BLaER1 treated with 17β-estradiol and CSF1 and Interleukin-3, amounts not matched to agents 10 nM and 100 nM (cell line): ENCODE results near the gene PTPN2.
"Not testable (repeated sequence)": the region's sequence is repeated elsewhere in the genome, so short reads cannot be mapped to it uniquely, and the experiment has no call there.

Source experiments
- H3K27ac ChIP-seq, 11 experiments: shearing (Covaris generic); formaldehyde crosslinking; 2 replicates each; pipeline ENCODE4 v1.8.1; 2022
- H3K27me3 ChIP-seq, 11 experiments: shearing (Covaris generic); formaldehyde crosslinking; 2 replicates each; pipeline ENCODE4 v1.8.1; 2022
- H3K36me3 ChIP-seq, 11 experiments: shearing (Covaris generic); formaldehyde crosslinking; 2 replicates each; pipeline ENCODE4 v1.8.1; 2022
- H3K4me1 ChIP-seq, 10 experiments: shearing (Covaris generic); formaldehyde crosslinking; 2 replicates each; pipeline ENCODE4 v1.8.1; 2022
- H3K4me2 ChIP-seq, 11 experiments: shearing (Covaris generic); formaldehyde crosslinking; 2 replicates each; pipeline ENCODE4 v1.8.1; 2022
- H3K4me3 ChIP-seq, 10 experiments: shearing (Covaris generic); formaldehyde crosslinking; 2 replicates each; pipeline ENCODE4 v1.8.1; 2022
- H3K9ac ChIP-seq, 11 experiments: shearing (Covaris generic); formaldehyde crosslinking; 2 replicates each; pipeline ENCODE4 v1.8.1; 2022
- H3K9me3 ChIP-seq, 11 experiments: shearing (Covaris generic); formaldehyde crosslinking; replicated peaks in 1 of 11; 2 replicates each; pipeline ENCODE4 v1.8.1; 2022
- H4K20me1 ChIP-seq, 11 experiments: shearing (Covaris generic); formaldehyde crosslinking; 2 replicates each; pipeline ENCODE4 v1.8.1; 2022
- Cebpa-rat ChIP-seq, 11 experiments: shearing (Covaris generic); IDR thresholded peaks; 2 replicates each; pipeline ENCODE4 v1.8.1; 2022

PTPN2 gene

DNA sequence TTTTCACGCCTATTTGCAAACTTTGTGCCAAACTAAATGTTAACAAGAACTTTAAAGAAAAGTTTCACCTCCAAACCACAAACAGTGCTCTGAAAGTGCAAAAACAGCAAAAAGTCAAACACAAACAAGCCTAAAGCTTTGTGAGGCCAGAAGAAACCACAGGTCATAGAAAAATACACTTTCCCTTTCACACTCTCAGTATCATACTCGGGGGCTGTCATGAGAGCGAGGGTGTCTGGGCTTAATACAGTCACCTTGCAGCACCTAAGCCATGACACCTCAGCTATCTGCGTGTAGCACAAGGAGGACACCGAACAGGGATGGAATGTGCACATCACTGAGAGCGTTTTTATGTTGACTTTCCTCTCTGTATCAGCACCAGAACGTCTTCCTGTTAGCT, 37.1 kb upstream of the PTPN2 start:
- Histone ChIP-seq H4K20me1 (no peaks in the 10 kb centered on the region), H3K27me3 (no peaks in the 10 kb centered on the region), H3K4me1 (0 out of 20 replicates have a peak, but pooled peaks cover 0 to 6% (median 0%) of the 10 kb centered on the region in 10 experiments), H3K9me3 (no peaks in the 10 kb centered on the region), H3K9ac (no peak overlapping the region), H3K27ac (no peak overlapping the region), H3K4me2 (no peak overlapping the region; a peak in 1 of 22 replicates), H3K36me3 (no peaks in the 10 kb centered on the region), H3K4me3 (no peak overlapping the region)
- TF ChIP-seq Cebpa-rat (IDR thresholded peaks at IDR 0.05), result no peak

DNA sequence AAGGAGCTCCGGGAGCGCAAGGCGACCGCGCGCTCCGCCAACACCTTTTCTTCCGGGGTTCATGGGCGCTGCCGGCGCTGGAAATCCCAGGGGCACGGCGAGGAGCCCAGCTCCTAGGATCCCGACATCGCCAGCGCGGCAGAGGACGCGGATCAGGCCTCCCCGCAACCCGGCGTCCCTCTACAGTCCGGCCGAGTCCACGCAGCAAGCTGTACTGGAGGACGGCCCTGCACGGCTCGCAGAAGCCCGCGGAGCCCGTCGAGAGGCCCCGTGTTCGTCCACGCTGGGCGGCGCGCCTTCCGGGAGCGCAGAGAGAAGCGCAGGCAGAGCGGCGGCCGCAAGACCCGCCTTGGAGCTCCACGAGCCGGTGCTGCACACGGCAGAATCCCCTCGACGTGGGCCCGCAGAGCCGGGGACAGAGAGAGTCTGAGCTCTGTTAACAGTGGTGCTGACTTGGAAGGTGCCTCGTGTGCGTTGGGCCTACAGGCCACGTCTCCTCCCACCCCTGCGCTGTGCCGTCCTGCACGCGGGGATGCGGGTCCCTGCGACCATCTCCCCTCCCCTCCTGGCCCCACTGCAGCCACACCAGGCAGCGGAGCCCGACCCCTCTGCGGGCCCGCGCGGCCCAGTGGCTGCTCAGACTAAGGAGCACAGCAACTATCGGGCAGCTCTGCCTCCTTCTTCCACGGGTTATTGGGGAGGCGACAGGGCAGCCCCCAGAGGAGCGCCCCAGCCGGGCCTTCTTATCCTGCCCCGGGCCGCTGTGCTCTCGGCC, 28.1 kb upstream of the PTPN2 start:
- no peak overlapping the region for H3K9ac ChIP-seq
- H3K27me3 ChIP-seq, result peaks cover 0 to 9% (median 3%) of the 10 kb centered on the region in 11 experiments; a peak in 3 of 22 replicates
- H3K4me1 ChIP-seq, result peaks cover 0 to 10% (median 8%) of the 10 kb centered on the region in 10 experiments; a peak in 13 of 20 replicates
- peaks cover 0 to 10% (median 0%) of the 10 kb centered on the region in 11 experiments; a peak in 3 of 22 replicates for H3K36me3 ChIP-seq
- 0 out of 22 replicates have a peak overlapping the region, but pooled peaks of 2 of the 11 experiments have one; percentile 67 to 80 for H3K4me2 ChIP-seq
- TF ChIP-seq Cebpa-rat (IDR thresholded peaks at IDR 0.05), result no peak
- peaks cover 28 to 37% (median 35%) of the 10 kb centered on the region in 11 experiments for H3K9me3 ChIP-seq
- H3K4me3 ChIP-seq, result peak overlapping the region in 3 of 10 experiments; percentile 38 to 61 (median 50); a peak in 1 of 20 replicates
- no peak overlapping the region for H3K27ac ChIP-seq
- H4K20me1 ChIP-seq, result no peaks in the 10 kb centered on the region

DNA sequence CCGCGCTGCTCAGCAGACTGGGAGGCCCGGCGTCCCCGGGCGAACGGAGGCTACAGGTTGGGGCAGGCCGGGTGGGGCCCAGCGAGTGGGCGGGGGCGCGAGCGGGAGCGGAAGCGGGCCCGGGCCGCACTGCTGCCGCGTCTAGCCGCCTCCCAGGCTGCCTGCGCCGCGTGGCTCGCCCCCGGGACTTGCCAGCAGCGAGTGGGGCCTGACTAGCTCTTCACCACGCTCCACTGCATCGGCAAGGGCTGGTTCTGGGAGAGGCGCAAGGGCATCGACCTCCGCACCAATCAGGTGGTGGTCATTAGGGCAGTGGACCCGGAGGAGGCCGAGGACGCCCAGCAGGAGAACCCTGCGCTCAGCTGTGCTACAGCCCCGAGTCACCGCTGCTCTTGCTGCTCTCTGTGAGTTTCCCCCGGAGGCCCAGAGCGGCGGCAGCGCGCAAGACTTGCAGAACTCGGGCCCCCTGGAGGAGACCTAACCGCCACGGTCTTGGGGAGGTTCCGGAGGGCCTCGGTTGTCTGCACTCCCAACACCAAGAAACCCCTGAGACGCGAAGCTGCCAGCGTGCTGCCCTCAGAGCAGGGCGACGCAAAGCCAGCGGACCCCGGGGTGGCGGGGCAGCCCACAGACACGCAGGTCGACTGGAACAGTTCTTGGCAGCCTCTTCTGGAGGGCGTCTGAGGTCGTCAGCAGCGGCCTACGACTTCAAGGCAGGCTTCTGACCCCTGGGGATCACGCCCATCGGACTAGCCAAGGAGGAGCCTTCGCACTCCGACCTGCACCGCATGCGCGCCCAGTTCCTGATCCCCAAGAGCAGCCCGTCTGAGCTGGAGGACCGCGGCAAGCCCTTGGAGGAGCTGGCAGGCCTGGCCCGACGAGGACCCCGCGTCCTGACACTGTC, 27.2 kb upstream of the PTPN2 start:
- Histone ChIP-seq H3K27ac (peak overlapping the region in 8 of 11 experiments; percentile 2 to 58 (median 32); a peak in 13 of 22 replicates), H4K20me1 (no peaks in the 10 kb centered on the region), H3K36me3 (peaks cover 0 to 10% (median 0%) of the 10 kb centered on the region in 11 experiments; a peak in 3 of 22 replicates), H3K4me3 (peak overlapping the region; percentile 23 to 61 (median 38); a peak in 17 of 20 replicates), H3K27me3 (peaks cover 0 to 9% (median 3%) of the 10 kb centered on the region in 11 experiments; a peak in 3 of 22 replicates), H3K4me2 (peak overlapping the region; percentile 64 to 89 (median 74)), H3K4me1 (peaks cover 0 to 10% (median 8%) of the 10 kb centered on the region in 10 experiments; a peak in 13 of 20 replicates), H3K9me3 (peaks cover 28 to 37% (median 35%) of the 10 kb centered on the region in 11 experiments), H3K9ac (peak overlapping the region; percentile 5 to 75 (median 59); a peak in 21 of 22 replicates)
- TF ChIP-seq Cebpa-rat (IDR thresholded peaks at IDR 0.05), result no peak

DNA sequence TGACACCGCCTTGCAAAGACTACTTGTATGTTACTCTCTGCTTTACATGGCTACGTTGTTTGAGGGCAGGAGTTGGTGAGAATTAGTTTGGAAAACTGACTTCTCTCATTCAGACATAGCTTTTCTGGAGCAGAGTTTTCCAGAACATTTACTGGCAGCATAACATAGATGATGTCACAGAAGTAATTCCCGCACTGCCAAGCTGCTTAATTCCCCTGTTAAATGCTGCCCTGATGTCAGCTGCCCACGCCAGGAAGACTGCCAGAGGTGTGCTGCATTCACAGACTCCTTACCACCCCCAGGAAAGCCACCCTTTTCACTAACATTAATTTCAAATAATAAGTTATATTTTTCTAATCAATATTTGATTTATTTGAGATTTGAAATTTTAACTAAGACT, 24.7 kb upstream of the PTPN2 start:
- Histone ChIP-seq H3K9ac (no peak overlapping the region), H3K27me3 (peaks cover 0 to 9% (median 3%) of the 10 kb centered on the region in 11 experiments; a peak in 3 of 22 replicates), H3K9me3 (peaks cover 24 to 28% (median 27%) of the 10 kb centered on the region in 11 experiments), H3K27ac (no peak overlapping the region), H3K4me3 (no peak overlapping the region), H3K36me3 (peaks cover 0 to 10% (median 0%) of the 10 kb centered on the region in 11 experiments; a peak in 3 of 22 replicates), H4K20me1 (no peaks in the 10 kb centered on the region), H3K4me1 (peaks cover 0 to 18% (median 13%) of the 10 kb centered on the region in 10 experiments; a peak in 16 of 20 replicates), H3K4me2 (no peak overlapping the region)
- TF ChIP-seq Cebpa-rat (IDR thresholded peaks at IDR 0.05), result no peak

DNA sequence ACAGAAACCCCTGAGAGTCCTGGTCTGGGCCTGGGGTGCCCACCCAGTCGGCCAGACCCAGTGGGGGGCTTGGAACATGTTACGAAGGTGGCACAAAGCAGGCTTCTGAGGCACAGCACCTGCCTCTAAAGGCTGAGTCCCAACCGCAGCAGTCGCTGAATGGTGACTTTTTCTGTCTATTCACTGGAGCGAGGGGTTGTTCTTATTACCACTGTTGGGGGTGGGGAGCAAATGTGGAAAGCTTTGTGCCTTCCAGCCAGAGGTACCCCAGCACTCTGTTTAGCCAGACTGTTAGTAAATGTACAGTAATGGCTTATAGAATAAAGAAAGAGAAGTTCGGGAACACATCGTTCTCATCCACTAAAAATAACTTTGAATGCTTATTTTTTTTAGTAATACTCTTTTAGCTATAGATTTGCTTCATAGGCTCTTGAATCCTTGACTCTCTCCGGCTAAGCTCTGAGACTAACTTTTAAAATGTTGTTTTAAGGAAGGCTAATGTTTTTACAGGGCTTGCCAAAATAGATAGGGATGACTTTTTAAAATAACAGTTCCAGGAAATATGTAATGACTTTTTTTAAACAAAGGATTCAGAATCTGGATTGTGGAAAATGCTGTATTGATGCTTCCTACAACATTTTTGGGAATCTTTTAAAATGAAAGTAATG, 23.4 kb upstream of the PTPN2 start:
- Histone ChIP-seq H3K4me2 (no peak overlapping the region), H3K27ac (no peak overlapping the region)

DNA sequence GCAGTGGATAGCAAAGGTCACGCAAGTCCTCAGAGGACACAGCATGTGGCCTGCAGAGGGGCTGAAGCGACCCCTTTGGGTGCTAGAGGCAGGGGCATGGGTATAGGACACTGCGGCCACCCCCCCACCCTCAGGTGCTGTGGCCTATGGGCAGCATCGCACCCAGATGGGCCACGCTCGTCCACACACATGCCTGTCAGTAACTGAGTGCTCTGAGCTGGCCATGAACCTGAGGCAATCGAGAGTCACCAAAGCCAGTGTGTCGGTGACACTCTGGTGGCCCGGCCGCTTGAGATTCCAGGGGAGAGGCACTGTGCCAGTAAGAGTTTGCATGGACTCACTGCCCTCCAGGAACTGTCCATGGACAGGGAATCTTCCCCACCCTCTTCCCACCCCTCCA, 22.7 kb upstream of the PTPN2 start:
- Histone ChIP-seq H3K9me3 (peaks cover 5 to 9% (median 8%) of the 10 kb centered on the region in 11 experiments), H4K20me1 (no peaks in the 10 kb centered on the region), H3K9ac (no peak overlapping the region), H3K4me1 (peaks cover 0 to 20% (median 14%) of the 10 kb centered on the region in 10 experiments; a peak in 16 of 20 replicates), H3K4me2 (no peak overlapping the region), H3K27ac (no peak overlapping the region), H3K27me3 (peaks cover 0 to 9% (median 3%) of the 10 kb centered on the region in 11 experiments; a peak in 3 of 22 replicates), H3K4me3 (no peak overlapping the region), H3K36me3 (0 out of 22 replicates have a peak, but pooled peaks cover 0 to 3% (median 0%) of the 10 kb centered on the region in 11 experiments)
- TF ChIP-seq Cebpa-rat (IDR thresholded peaks at IDR 0.05), result no peak

More for the DNA sequence above, 23.4 kb upstream of the PTPN2 start:
- H3K9ac ChIP-seq, result no peak overlapping the region
- no peaks in the 10 kb centered on the region for H4K20me1 ChIP-seq
- H3K4me3 ChIP-seq, result no peak overlapping the region
- H3K36me3 ChIP-seq, result peaks cover 0 to 7% (median 0%) of the 10 kb centered on the region in 11 experiments; a peak in 2 of 22 replicates
- TF ChIP-seq Cebpa-rat (IDR thresholded peaks at IDR 0.05), result no peak
- H3K27me3 ChIP-seq, result peaks cover 0 to 9% (median 3%) of the 10 kb centered on the region in 11 experiments; a peak in 3 of 22 replicates
- peaks cover 11 to 15% (median 14%) of the 10 kb centered on the region in 11 experiments for H3K9me3 ChIP-seq
- peaks cover 0 to 20% (median 14%) of the 10 kb centered on the region in 10 experiments; a peak in 16 of 20 replicates for H3K4me1 ChIP-seq

DNA sequence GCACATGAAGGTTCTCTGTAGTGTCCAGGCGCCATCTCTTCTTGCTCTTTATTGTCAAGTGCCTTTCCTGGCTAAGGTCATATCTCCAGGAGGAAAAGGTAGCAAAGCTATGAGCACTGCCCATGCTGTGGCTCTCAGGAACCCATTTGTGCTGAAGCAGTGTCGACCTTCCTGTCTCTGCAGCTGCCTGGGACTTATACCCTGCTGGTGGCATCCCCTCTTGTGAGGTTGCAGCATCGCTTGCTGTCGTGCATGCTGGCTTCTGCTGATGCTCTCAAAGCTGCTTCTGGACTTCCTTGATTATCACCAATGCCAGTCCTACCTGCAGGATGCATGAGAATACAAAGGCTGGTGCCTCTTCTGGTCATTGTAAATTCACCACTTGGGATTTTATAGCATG, 22.1 kb upstream of the PTPN2 start:
- peaks cover 0 to 2% (median 1%) of the 10 kb centered on the region in 11 experiments; a peak in 9 of 22 replicates for H3K9me3 ChIP-seq
- no peak overlapping the region for H3K9ac ChIP-seq
- no peak overlapping the region for H3K4me2 ChIP-seq
- no peaks in the 10 kb centered on the region for H3K36me3 ChIP-seq
- no peak overlapping the region for H3K27ac ChIP-seq
- H4K20me1 ChIP-seq, result no peaks in the 10 kb centered on the region
- no peak for TF ChIP-seq Cebpa-rat (IDR thresholded peaks at IDR 0.05)
- peaks cover 0 to 15% (median 10%) of the 10 kb centered on the region in 10 experiments; a peak in 16 of 20 replicates for H3K4me1 ChIP-seq
- peaks cover 0 to 4% (median 2%) of the 10 kb centered on the region in 11 experiments; a peak in 3 of 22 replicates for H3K27me3 ChIP-seq
- no peak overlapping the region for H3K4me3 ChIP-seq

- Histone ChIP-seq H3K4me3 (no peak overlapping the region), H3K9me3 (no peaks in the 10 kb centered on the region), H4K20me1 (no peaks in the 10 kb centered on the region), H3K27ac (no peak overlapping the region), H3K9ac (no peak overlapping the region; a peak in 1 of 22 replicates), H3K4me2 (peak overlapping the region in 7 of 11 experiments; percentile 2 to 58 (median 20); a peak in 7 of 22 replicates), H3K36me3 (no peaks in the 10 kb centered on the region), H3K27me3 (peaks cover 0 to 4% (median 0%) of the 10 kb centered on the region in 11 experiments; a peak in 6 of 22 replicates), H3K4me1 (peaks cover 0 to 10% (median 5%) of the 10 kb centered on the region in 10 experiments; a peak in 9 of 20 replicates)
- TF ChIP-seq Cebpa-rat (IDR thresholded peaks at IDR 0.05), result no peak
Measured at GRCh38 chr18:12904012-12904516, 20.0 kb upstream of the PTPN2 start.

- not testable (repeated sequence) for H3K9me3 ChIP-seq, H4K20me1 ChIP-seq, H3K4me3 ChIP-seq, H3K27ac ChIP-seq, H3K36me3 ChIP-seq, H3K4me2 ChIP-seq, H3K9ac ChIP-seq
- Histone ChIP-seq H3K27me3 (peaks cover 16 to 30% (median 23%) of the 10 kb centered on the region in 11 experiments), H3K4me1 (peaks cover 0 to 10% (median 7%) of the 10 kb centered on the region in 10 experiments; a peak in 10 of 20 replicates)
Measured at GRCh38 chr18:12901208-12901607, 17.2 kb upstream of the PTPN2 start.

DNA sequence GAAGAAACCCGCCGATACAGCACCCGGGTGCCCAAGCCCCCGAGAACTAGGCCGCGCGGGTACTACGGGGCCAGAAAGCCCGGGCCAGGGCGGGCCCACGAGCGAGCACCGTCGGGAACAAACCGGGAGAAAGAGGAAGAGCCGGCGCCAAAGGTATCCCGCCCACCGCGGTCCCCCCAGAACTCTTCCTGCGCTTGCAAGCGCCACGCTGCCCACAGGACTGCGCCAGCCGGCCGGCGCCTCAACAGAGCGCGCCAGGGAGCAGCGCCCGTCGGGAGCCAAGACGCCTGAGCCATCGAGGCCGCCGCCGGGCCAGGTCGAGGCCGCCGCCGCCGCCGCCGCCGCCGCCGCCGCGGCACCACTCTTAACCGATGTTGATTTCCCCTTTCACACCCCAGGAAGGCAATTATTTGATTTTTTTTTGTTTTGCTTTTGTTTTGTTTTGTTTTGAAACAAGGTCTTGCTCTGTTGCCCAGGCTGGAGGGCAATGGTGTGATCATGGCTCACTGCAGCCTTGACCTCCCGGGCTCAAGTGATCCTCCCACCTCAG, 12.8 kb upstream of the PTPN2 start:
- not testable (repeated sequence) for H3K36me3 ChIP-seq

More for the DNA sequence above, 12.8 kb upstream of the PTPN2 start:
- peaks cover 22 to 46% (median 40%) of the 10 kb centered on the region in 11 experiments for H3K27me3 ChIP-seq
- H4K20me1 ChIP-seq, H3K4me1 ChIP-seq, H3K9me3 ChIP-seq, H3K27ac ChIP-seq: not testable (repeated sequence)
- peak overlapping the region in 10 of 11 experiments; percentile 14 to 82 (median 49); a peak in 15 of 22 replicates for H3K4me2 ChIP-seq
- peak overlapping the region in 2 of 11 experiments; percentile 50 to 51; a peak in 1 of 22 replicates for H3K9ac ChIP-seq
- H3K4me3 ChIP-seq, result peak overlapping the region in 7 of 10 experiments; percentile 23 to 62 (median 43); a peak in 10 of 20 replicates
